Measurements from ENCODE around the gene CNPY3. TPM values are rescaled to one million over a fixed set of nuclear protein-coding genes. Genes with fewer than 3 reads are reported as not detected.

Gene CNPY3
- polyA plus RNA-seq, 1 experiment, result 50.6 TPM

DNA sequence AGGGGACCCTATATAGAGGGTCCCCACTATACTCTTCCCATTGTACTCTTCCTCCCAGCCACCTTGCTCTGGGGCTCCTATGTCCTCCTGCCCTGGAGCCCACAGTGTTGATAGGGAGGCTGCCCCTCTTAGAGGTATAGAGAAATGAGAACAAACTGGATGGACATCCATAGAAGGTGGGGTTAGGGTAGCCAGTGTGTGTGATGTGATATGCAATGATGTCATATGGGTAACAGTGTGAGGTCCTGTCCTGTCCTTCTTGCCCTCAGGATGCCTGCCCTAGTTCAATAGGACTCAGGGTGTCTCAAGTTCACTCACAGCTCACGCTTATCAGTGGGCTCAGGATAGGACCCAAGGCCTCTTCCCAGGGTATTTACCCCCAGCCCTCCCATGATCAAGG, 13.0 kb upstream of the CNPY3 start:
- Histone ChIP-seq H3K4me3 (ENCODE audit: low read depth, low read length) (no peak overlapping the region), H3K36me3 (ENCODE audit: control insufficient read depth, insufficient read depth, low read length) (no peaks in the 10 kb centered on the region), H3K27me3 (ENCODE audit: control insufficient read depth, insufficient read depth, low read length) (peaks cover 2% of the 10 kb centered on the region)
- TF ChIP-seq, protein P1, sequence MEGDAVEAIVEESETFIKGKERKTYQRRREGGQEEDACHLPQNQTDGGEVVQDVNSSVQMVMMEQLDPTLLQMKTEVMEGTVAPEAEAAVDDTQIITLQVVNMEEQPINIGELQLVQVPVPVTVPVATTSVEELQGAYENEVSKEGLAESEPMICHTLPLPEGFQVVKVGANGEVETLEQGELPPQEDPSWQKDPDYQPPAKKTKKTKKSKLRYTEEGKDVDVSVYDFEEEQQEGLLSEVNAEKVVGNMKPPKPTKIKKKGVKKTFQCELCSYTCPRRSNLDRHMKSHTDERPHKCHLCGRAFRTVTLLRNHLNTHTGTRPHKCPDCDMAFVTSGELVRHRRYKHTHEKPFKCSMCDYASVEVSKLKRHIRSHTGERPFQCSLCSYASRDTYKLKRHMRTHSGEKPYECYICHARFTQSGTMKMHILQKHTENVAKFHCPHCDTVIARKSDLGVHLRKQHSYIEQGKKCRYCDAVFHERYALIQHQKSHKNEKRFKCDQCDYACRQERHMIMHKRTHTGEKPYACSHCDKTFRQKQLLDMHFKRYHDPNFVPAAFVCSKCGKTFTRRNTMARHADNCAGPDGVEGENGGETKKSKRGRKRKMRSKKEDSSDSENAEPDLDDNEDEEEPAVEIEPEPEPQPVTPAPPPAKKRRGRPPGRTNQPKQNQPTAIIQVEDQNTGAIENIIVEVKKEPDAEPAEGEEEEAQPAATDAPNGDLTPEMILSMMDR (IDR thresholded peaks at IDR 0.05; ENCODE audit: insufficient read depth, low read depth, low read length), result no peak
- CTCF ChIA-PET, result interaction anchor here (0.9 kb wide), 1 partner anchor 52 kb away, joined by 3 read pairs; no protein-coding TSS in a partner anchor
- POLR2A ChIA-PET, result no interaction called here
- no peak for DNase-seq (ENCODE audit: low read depth)

DNA sequence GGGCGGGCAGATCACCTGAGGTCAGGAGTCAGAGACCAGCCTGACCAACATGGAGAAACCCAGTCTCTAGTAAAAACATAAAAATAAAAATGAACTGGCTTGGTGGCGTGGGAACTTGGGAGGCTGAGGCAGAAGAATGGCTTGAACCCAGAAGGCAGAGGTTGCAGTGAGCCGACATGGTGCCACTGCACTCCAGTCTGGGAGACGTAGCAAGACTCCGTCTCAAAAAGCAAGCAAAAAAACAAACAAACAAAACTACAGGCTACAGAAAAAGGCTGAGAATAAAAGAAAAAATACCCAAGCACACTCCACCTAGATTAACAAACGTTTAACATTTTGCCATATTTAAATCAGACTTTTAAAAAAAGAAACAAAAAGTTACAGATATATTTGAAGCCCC, 7.5 kb upstream of the CNPY3 start:
- no peak for DNase-seq (ENCODE audit: low read depth)
- POLR2A ChIA-PET, result no interaction called here
- H3K36me3 ChIP-seq (ENCODE audit: control insufficient read depth, insufficient read depth, low read length), result no peaks in the 10 kb centered on the region
- H3K27me3 ChIP-seq (ENCODE audit: control insufficient read depth, insufficient read depth, low read length), result no peaks in the 10 kb centered on the region
- H3K4me3 ChIP-seq (ENCODE audit: low read depth, low read length), result no peak overlapping the region
- TF ChIP-seq, protein P1 (IDR thresholded peaks at IDR 0.05; ENCODE audit: insufficient read depth, low read depth, low read length), result no peak
- CTCF ChIA-PET, result interaction anchor here (1.2 kb wide), 1 partner anchor 21 kb away, joined by 4 read pairs; no protein-coding TSS in a partner anchor

DNA sequence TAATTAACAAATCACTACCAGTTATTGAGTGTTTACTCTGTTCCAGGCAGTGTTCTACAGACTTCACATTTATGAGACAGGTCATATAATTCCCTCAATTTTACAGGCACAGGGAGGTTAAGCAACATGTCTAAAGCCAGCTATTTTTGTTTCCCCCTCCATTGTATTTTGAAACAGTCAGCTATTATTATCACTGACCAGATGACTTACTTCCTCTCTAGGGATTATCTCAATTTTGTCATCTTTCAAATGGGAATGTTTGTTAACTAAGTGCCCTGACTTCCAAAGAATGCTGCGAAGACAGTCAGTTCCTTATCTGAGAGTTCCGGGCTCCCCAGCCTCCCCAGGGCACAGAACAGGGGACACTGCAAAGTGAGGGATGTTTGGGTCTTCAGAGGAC, 5.6 kb upstream of the CNPY3 start:
- TF ChIP-seq, protein P1 (IDR thresholded peaks at IDR 0.05; ENCODE audit: insufficient read depth, low read depth, low read length), result no peak
- no peak for DNase-seq (ENCODE audit: low read depth)
- H3K36me3 ChIP-seq (ENCODE audit: control insufficient read depth, insufficient read depth, low read length), result no peaks in the 10 kb centered on the region
- no peaks in the 10 kb centered on the region for H3K27me3 ChIP-seq (ENCODE audit: control insufficient read depth, insufficient read depth, low read length)
- CTCF ChIA-PET, result interaction anchor here (1.4 kb wide), 1 partner anchor 10 kb away, joined by 3 read pairs; no protein-coding TSS in a partner anchor
- H3K4me3 ChIP-seq (ENCODE audit: low read depth, low read length), result no peak overlapping the region
- POLR2A ChIA-PET, result interaction anchor here (0.6 kb wide), 1 partner anchor 80 kb away, joined by 9 read pairs; no protein-coding TSS in a partner anchor

DNA sequence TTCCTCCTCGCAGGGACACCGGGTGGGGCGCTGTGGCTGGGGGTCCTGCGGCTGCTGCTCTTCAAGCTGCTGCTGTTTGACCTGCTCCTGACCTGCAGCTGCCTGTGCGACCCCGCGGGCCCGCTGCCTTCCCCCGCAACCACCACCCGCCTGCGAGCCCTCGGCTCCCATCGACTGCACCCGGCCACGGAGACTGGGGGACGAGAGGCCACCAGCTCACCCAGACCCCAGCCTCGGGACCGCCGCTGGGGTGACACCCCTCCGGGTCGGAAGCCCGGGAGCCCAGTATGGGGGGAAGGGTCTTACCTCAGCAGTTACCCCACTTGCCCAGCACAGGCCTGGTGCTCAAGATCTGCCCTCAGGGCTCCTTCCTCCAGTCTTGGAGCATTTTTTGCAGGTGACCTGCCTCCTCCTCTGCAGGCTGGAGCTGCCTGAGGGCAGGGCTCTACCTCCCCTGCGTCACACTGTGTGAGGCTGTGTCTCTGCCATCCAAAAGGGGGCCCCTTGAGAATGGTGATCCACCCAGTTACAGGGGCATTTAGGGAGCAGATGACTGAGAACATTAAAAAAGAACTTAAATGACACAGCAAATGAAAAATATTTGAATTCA, 3.9 kb upstream of the CNPY3 start:
- ChIA-PET POLR2A (no interaction called here), CTCF (no interaction called here)
- no peak for DNase-seq (ENCODE audit: low read depth)
- Histone ChIP-seq H3K36me3 (ENCODE audit: control insufficient read depth, insufficient read depth, low read length) (no peaks in the 10 kb centered on the region), H3K27me3 (ENCODE audit: control insufficient read depth, insufficient read depth, low read length) (no peaks in the 10 kb centered on the region), H3K4me3 (ENCODE audit: low read depth, low read length) (no peak overlapping the region)
- TF ChIP-seq, protein P1 (IDR thresholded peaks at IDR 0.05; ENCODE audit: insufficient read depth, low read depth, low read length), result no peak

DNA sequence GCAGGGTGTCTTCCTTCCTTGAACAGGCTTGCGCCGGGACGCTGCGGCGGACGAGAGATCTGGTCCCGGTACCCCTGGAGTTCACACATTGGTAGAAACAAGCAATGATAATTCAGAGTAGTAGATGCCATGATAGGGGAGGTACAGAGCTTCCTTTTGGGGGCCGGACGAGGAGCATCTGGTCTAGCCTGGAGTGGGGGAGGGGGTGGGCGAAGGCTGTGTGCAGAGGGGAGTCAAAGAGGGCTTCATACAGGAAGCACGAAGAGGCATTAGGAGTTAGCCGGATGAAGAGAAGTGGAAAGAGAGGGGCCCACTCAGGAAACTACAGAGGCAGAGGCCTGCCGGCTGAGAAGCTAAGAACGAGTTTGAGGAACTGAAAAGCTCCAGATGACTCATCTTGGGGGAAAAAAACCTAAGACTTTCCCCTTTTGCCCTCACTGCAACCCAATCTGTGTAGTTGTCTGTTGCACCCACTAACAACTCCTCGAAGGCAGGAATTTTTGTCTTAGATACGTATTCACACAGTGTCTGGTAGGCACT, 611 bp downstream of the CNPY3 start:
- Histone ChIP-seq H3K4me3 (ENCODE audit: low read depth, low read length) (peak overlapping the region; percentile 70), H3K36me3 (ENCODE audit: control insufficient read depth, insufficient read depth, low read length) (peaks cover 5% of the 10 kb centered on the region), H3K27me3 (ENCODE audit: control insufficient read depth, insufficient read depth, low read length) (no peaks in the 10 kb centered on the region)
- ChIA-PET CTCF (interaction anchor here (0.6 to 2.2 kb wide), 5 partner anchors 11 to 559 kb away, joined by 3 to 8 read pairs (median 3); partner anchors contain the start of gene PEX6), POLR2A (interaction anchor here (0.9 kb wide), 1 partner anchor 124 kb away, joined by 4 read pairs; the partner anchor contains the start of gene CUL7)
- TF ChIP-seq, protein P1 (IDR thresholded peaks at IDR 0.05; ENCODE audit: insufficient read depth, low read depth, low read length), result no peak
- peak; percentile 29 for DNase-seq (ENCODE audit: low read depth)

Data from BJ (cell line).